Activated naive CD4-positive, alpha-beta T cell treated with anti-CD3 and anti-CD28 coated beads for 36 hours (primary cell): ENCODE data around the gene MFN2. TPM values are rescaled to one million over a fixed set of nuclear protein-coding genes. Genes with fewer than 3 reads are reported as not detected.

Source experiments
- CTCF ChIA-PET: fragments of 350-600 bp; sonication (Branson Sonifier 250); formaldehyde crosslinking; loops from one replicate; lab custom pipeline; 2021; ENCODE audit warnings: antibody characterized with exemption; lab: Charles Lee
- DNase-seq: peaks from one replicate; pipeline ENCODE4 v3.0.0-alpha.2; 2020
- H3K27ac Mint-ChIP-seq: one replicate; pipeline ENCODE4 v1.8.0; 2021; ENCODE audit warnings: mild to moderate bottlenecking, mixed read lengths
- H3K27me3 Mint-ChIP-seq: one replicate; pipeline ENCODE4 v1.8.0; 2021; ENCODE audit warnings: low read depth, mixed read lengths
- H3K36me3 Mint-ChIP-seq: one replicate; pipeline ENCODE4 v1.8.0; 2021; ENCODE audit warnings: low read depth, mixed read lengths
- H3K4me1 Mint-ChIP-seq: one replicate; pipeline ENCODE4 v1.8.0; 2021; ENCODE audit warnings: low read depth, mixed read lengths
- H3K4me3 Mint-ChIP-seq: one replicate; pipeline ENCODE4 v1.8.0; 2021; ENCODE audit warnings: mild to moderate bottlenecking, moderate library complexity, mixed read lengths
- H3K9me3 Mint-ChIP-seq: one replicate; pipeline ENCODE4 v1.8.0; 2021; ENCODE audit warnings: mixed read lengths
- intact Hi-C: fragments of 100-400 bp; cut with micrococcal nuclease; formaldehyde crosslinking; loops from one replicate; pipeline ENCODE4 v1.15.1; 2023
- total RNA-seq, 2 experiments: library from RNA; stranded (reverse); gene quantifications; one replicate each; pipeline ENCODE4 v1.2.3, GENCODE V29; 2021

The MFN2 gene
- total RNA-seq, 2 experiments from 2014 or later = 47.4 to 52.3 TPM

DNA sequence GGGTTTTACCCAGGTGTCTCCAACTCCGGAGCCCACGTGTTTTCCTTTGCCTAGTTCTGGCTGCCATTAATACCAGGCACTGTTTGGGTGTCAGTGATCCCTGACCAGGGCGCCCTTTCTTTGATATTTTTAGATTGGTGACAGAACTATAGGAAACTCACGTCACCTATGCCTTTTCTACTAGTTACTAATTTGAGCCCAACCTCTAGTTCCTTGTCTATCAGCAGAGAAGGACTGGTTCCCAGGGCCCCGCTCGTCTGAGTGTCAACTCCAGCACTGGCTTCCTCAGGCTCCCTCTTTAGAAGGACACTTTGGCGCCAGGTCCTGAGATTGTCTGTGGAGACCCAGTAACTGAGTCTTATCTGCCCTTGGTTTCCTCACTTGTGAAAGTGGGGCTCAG, 9.4 kb downstream of the MFN2 start:
- H3K4me1 Mint-ChIP-seq = peaks cover 12% of the 10 kb centered on the region
- H3K27ac Mint-ChIP-seq = no peak overlapping the region
- no peaks in the 10 kb centered on the region for H3K27me3 Mint-ChIP-seq
- no peaks in the 10 kb centered on the region for H3K9me3 Mint-ChIP-seq
- H3K4me3 Mint-ChIP-seq = no peak overlapping the region
- no peak for DNase-seq
- CTCF ChIA-PET = no interaction called here
- H3K36me3 Mint-ChIP-seq = peaks cover 24% of the 10 kb centered on the region
- intact Hi-C loops = no loop called here

DNA sequence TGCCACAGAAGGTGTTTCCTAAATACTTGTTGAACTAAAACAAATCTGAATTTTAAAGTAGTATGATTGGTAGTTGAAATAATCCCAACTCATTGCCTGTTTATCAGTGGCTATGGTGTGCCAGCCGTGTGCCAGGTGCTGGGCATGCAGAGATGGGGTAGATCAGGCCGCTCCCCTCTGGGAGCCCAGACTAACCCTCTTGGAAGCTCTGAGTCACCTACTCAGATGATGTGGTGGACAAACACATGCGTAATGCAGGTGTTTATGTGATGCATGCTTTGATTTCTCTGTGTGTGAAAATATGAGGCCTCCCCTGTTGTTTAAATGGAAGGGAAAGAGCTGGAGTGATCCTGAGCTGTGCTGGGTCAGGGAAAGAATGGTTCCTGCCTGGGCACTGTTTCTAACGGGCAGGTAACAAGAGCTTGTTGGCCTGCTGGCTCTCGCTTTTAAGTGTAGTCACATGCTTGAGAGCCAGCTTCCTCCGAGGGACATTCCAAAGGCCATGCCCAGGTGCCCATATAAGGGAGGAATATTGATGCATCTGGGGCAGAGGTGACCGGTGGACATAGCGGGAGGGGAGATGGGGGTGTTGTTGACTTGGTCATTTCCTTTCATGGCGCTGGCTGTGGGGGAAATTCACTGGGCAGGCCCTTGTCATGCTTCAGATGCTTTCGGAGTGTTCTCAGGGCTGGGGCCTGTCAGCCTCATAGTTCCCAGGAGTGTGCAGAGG, 10.2 kb downstream of the MFN2 start:
- Mint-ChIP-seq H3K9me3 (no peaks in the 10 kb centered on the region), H3K4me1 (peaks cover 6% of the 10 kb centered on the region), H3K36me3 (peaks cover 27% of the 10 kb centered on the region), H3K27me3 (no peaks in the 10 kb centered on the region), H3K4me3 (no peak overlapping the region), H3K27ac (no peak overlapping the region)
- CTCF ChIA-PET = no interaction called here
- DNase-seq = no peak
- intact Hi-C loops = no loop called here

DNA sequence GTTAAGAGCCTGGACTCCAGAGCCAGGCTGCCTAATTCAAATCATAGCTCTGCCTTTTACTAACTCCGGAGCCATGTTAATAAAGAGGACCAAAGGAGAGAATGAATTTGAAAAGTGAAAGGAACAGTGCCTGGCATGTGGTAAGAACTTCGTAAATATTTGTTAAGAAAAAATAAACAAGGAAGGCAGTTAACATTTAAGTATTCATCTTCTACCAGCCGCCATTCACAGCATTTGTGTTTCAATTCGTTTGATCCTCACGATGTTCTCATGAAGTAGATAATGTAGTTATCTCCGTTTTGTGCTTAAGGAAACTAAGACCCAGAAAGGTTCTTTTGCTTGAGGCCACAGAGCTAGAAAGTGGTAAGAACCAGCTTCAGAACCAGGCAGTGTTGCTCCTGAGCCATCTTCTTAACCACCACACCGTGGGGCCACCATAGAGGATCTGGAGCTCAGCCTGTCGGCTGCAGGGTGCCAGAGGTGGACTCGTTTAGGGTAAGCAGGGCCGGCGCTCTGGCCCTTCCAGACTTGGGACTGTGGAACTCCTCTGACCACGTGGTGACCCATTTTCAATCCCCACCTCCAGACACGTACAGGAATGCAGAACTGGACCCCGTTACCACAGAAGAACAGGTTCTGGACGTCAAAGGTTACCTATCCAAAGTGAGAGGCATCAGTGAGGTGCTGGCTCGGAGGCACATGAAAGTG, 11.9 kb downstream of the MFN2 start:
- H3K9me3 Mint-ChIP-seq = no peaks in the 10 kb centered on the region
- no peak for DNase-seq
- H3K27me3 Mint-ChIP-seq = no peaks in the 10 kb centered on the region
- intact Hi-C loops = no loop called here
- no peak overlapping the region for H3K27ac Mint-ChIP-seq
- no peak overlapping the region for H3K4me3 Mint-ChIP-seq
- CTCF ChIA-PET = interaction anchor here (0.5 to 0.8 kb wide), 4 partner anchors 12 to 279 kb away, joined by 3 read pairs; partner anchors contain the start of gene MFN2
- H3K36me3 Mint-ChIP-seq = peaks cover 27% of the 10 kb centered on the region
- H3K4me1 Mint-ChIP-seq = no peaks in the 10 kb centered on the region

DNA sequence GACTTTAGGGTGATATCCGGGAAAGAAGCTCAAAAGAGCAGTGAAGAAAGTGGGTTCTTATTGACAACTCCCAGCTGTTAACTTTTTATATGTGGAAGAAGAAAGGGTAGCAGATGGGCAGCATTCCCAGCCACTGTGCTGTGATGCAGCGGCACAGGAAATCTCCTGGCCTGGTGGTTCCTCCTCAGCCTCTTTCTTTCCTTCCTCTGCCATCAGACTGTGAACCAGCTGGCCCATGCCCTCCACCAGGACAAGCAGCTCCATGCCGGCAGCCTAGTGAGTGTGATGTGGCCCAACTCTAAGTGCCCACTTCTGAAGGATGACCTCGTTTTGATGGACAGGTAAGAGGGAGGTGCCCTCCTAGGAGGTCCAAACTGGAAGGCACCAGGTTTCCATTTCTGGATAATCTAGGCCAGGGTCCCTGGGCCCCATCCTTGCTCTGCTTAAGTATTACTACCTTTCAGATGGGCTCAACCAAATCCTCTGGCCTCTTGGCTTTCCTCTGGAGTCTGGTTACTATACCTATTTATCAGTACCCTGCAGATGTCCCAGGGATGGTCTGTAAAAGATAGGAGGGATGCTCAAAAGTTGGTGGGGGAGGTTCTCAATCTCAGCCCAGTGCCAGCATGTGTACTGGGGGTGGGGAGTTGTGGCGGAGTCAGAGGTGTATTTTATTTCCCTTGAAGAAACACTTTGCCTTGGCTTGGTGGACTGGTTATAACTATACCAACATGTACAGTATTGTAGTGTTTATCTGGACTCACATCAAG, 17.0 kb downstream of the MFN2 start:
- Mint-ChIP-seq H3K4me3 (no peak overlapping the region), H3K4me1 (peaks cover 2% of the 10 kb centered on the region), H3K27me3 (no peaks in the 10 kb centered on the region), H3K36me3 (peaks cover 31% of the 10 kb centered on the region), H3K9me3 (no peaks in the 10 kb centered on the region), H3K27ac (no peak overlapping the region)
- intact Hi-C loops = no loop called here
- CTCF ChIA-PET = no interaction called here
- DNase-seq = no peak

DNA sequence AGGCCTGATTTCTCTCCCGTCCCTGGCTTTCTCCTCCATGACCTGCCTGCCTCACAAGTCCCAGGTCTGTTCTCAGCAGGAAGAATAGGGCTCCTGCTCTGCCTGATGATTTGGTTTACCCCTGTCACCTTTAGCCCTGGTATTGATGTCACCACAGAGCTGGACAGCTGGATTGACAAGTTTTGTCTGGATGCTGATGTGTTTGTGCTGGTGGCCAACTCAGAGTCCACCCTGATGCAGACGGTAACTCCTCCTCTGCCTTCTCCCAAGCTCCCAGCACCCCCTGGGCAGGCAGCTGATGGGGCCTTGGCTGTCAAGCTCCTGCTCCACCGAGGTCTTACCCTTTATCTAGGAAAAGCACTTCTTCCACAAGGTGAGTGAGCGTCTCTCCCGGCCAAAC, 18.4 kb downstream of the MFN2 start:
- CTCF ChIA-PET = no interaction called here
- Mint-ChIP-seq H3K36me3 (peaks cover 33% of the 10 kb centered on the region), H3K4me3 (no peak overlapping the region)

DNA sequence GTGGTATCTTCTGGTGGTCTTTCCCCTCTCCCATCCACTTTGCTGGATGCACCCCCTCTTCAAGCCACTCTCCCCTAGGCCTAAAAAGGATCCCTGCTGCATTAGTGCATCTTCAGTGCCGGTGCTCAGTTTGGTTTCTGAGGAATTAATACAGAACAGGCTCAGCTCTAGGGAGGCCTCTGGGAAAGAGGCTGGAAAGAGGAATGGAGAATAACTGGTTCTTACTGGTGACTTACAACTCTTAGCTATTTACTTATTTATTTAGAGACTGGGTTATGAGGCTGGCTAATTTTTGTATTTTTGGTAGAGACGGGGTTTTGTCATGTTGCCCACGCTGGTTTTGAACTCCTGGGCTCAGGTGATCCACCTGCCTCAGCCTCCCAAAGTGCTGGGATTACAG, 19.0 kb downstream of the MFN2 start:
- Mint-ChIP-seq H3K4me1 (peaks cover 2% of the 10 kb centered on the region), H3K27me3 (no peaks in the 10 kb centered on the region), H3K27ac (no peak overlapping the region), H3K9me3 (no peaks in the 10 kb centered on the region), H3K36me3 (peaks cover 37% of the 10 kb centered on the region), H3K4me3 (no peak overlapping the region)
- intact Hi-C loops = no loop called here
- DNase-seq = no peak
- CTCF ChIA-PET = interaction anchor here (1.4 kb wide), 1 partner anchor 80 kb away, joined by 5 read pairs; no protein-coding TSS in a partner anchor

More for the DNA sequence above, 18.4 kb downstream of the MFN2 start:
- H3K9me3 Mint-ChIP-seq = no peaks in the 10 kb centered on the region
- H3K4me1 Mint-ChIP-seq = peaks cover 2% of the 10 kb centered on the region
- intact Hi-C loops = no loop called here
- peak overlapping the region; percentile 50 for H3K27ac Mint-ChIP-seq
- H3K27me3 Mint-ChIP-seq = no peaks in the 10 kb centered on the region
- DNase-seq = no peak

DNA sequence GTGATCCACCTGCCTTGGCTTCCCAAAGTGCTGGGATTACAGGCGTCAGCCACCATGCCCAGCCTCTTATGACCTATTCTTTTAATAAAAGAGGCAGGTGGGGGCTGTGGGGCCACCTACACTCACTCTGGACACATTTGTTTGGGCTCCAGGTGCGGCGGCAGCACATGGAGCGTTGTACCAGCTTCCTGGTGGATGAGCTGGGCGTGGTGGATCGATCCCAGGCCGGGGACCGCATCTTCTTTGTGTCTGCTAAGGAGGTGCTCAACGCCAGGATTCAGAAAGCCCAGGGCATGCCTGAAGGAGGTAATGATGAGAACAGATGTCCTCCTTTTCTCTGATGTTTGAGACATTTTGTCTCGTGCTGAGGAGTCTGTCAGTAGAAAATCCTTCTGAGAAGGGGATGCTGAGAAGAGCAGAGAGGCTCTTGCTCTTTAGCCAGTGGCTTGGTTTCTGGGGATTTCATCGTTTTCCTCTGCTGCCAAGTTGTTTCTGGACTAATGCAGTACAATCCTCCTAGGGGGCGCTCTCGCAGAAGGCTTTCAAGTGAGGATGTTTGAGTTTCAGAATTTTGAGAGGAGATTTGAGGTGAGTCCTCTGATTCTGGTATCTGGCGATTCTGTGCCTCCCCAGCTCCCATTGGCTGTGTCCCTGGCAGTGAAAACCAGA, 21.1 kb downstream of the MFN2 start:
- H3K9me3 Mint-ChIP-seq = no peaks in the 10 kb centered on the region
- CTCF ChIA-PET = interaction anchor here (1.0 to 1.2 kb wide), 2 partner anchors 9 to 99 kb away, joined by 5 to 6 read pairs; no protein-coding TSS in a partner anchor
- peak; percentile 87 for DNase-seq
- H3K4me1 Mint-ChIP-seq = peaks cover 2% of the 10 kb centered on the region
- H3K36me3 Mint-ChIP-seq = peaks cover 52% of the 10 kb centered on the region
- no peak overlapping the region for H3K4me3 Mint-ChIP-seq
- intact Hi-C loops = loop anchor here (1.0 kb wide), 1 partner anchor 78 kb away; no protein-coding TSS in a partner anchor
- no peaks in the 10 kb centered on the region for H3K27me3 Mint-ChIP-seq
- H3K27ac Mint-ChIP-seq = peak overlapping the region; percentile 80

DNA sequence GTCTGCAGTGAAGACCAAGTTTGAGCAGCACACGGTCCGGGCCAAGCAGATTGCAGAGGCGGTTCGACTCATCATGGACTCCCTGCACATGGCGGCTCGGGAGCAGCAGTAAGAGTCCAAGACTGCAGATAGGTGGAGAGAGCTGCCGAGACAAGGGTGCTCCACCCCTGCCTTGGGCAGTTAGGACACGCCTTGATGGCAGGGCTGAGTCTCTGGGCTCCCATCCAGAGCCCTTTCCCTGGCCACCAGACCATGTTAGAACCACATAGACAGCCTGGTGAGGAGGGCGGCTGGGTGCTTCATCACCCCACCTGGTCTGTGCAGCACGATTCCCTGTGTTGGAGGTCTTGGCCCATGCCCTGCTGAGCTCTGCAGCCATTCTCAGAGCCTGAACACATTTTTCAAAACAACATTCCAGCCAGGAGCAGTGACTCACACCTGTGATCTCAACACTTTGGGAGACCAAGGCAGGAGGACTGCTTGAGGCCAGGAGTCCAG, 21.8 kb downstream of the MFN2 start:
- Mint-ChIP-seq H3K4me3 (no peak overlapping the region), H3K27ac (peak overlapping the region; percentile 80), H3K36me3 (peaks cover 52% of the 10 kb centered on the region), H3K4me1 (peaks cover 2% of the 10 kb centered on the region), H3K9me3 (no peaks in the 10 kb centered on the region), H3K27me3 (no peaks in the 10 kb centered on the region)
- DNase-seq = no peak
- CTCF ChIA-PET = interaction anchor here (1.0 to 1.2 kb wide), 2 partner anchors 9 to 98 kb away, joined by 5 to 6 read pairs; no protein-coding TSS in a partner anchor
- intact Hi-C loops = loop anchor here (1.0 kb wide), 1 partner anchor 77 kb away; no protein-coding TSS in a partner anchor

DNA sequence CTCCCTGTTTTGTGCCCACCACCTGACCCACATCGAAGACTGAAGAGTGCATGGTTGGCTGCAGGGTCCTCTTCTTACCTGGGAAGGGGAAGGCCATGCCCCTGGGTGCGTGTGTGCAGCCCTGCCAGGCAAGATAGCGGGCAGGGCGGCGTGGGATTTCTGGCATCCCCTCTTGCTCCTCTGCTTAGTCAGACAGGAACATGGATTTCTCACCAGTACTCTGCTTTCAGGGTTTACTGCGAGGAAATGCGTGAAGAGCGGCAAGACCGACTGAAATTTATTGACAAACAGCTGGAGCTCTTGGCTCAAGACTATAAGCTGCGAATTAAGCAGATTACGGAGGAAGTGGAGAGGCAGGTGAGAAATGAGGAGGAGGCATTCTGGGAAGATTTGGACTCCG, 23.5 kb downstream of the MFN2 start:
- Mint-ChIP-seq H3K4me3 (no peak overlapping the region), H3K4me1 (peaks cover 2% of the 10 kb centered on the region), H3K9me3 (no peaks in the 10 kb centered on the region), H3K36me3 (peaks cover 56% of the 10 kb centered on the region), H3K27ac (no peak overlapping the region), H3K27me3 (no peaks in the 10 kb centered on the region)
- no peak for DNase-seq
- intact Hi-C loops = no loop called here
- CTCF ChIA-PET = interaction anchor here (0.6 kb wide), 2 partner anchors 62 to 938 kb away, joined by 3 to 4 read pairs; no protein-coding TSS in a partner anchor

DNA sequence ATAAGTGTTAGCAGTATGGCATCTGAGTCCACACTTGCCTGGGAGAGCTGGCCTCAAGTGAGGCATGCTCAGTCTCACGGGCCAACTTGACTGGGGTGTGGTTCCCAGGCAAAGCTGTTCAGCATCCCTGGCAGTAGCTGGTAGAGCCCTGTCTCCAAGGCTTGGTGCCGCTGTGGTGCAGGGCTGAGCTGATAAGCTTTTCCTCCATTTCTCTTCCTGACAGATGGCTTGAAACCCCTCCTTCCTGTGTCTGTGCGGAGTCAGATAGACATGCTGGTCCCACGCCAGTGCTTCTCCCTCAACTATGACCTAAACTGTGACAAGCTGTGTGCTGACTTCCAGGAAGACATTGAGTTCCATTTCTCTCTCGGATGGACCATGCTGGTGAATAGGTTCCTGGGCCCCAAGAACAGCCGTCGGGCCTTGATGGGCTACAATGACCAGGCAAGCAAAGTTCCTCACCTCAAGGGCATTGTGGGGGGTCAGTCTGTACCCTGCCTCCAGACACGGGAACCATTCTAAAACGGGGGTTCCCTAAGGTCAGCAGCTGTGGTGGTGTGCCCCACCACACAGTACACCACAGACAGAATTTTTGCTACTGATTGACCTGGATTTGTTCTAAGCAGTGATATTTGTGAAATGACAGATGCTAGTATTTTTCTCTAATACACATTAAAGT, 25.4 kb downstream of the MFN2 start:
- Mint-ChIP-seq H3K9me3 (no peaks in the 10 kb centered on the region), H3K27me3 (no peaks in the 10 kb centered on the region), H3K36me3 (peaks cover 57% of the 10 kb centered on the region), H3K4me1 (peaks cover 2% of the 10 kb centered on the region), H3K4me3 (no peak overlapping the region), H3K27ac (no peak overlapping the region)
- intact Hi-C loops = no loop called here
- CTCF ChIA-PET = no interaction called here
- DNase-seq = no peak

DNA sequence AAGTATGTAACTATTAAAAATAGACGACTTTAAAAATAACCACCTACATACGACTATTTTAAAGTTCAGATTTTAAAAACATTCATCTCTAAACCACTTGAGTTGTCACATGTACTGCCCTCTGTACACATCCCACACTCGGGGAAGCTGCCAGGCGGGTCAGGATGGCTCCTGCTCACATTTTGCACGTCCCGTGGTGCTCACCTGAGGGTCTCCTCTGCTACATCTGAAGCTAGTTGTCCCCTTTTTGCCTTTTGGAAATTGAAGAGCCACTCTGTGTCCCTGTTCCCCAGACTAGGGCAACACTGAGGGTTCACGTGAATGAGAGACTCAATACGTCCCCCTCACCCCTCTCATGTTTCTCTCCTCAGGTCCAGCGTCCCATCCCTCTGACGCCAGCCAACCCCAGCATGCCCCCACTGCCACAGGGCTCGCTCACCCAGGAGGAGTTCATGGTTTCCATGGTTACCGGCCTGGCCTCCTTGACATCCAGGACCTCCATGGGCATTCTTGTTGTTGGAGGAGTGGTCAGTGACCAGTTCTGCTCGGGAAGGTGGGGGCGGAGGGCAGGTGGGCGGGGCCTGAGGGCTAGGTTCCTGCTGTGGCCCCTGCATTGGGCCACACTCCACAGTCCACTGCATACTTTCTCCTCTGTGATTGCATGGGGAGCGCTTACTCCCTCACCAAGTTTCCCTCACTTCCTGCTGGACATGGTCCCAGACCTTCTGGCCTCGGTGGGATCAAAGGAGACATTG, 26.1 kb downstream of the MFN2 start:
- no peak overlapping the region for H3K4me3 Mint-ChIP-seq
- CTCF ChIA-PET = no interaction called here
- no peak overlapping the region for H3K27ac Mint-ChIP-seq
- H3K36me3 Mint-ChIP-seq = peaks cover 57% of the 10 kb centered on the region
- H3K9me3 Mint-ChIP-seq = no peaks in the 10 kb centered on the region
- no peak for DNase-seq
- peaks cover 2% of the 10 kb centered on the region for H3K4me1 Mint-ChIP-seq
- intact Hi-C loops = no loop called here
- no peaks in the 10 kb centered on the region for H3K27me3 Mint-ChIP-seq
